ENCODE results near the gene ITGB8. TPM values are rescaled to one million over a fixed set of nuclear protein-coding genes. Genes with fewer than 3 reads are reported as not detected.
A peak's percentile ranks its signal among the peaks of the same experiment; 100 is the strongest.

The ITGB8 gene
- polyA plus RNA-seq, 3 donors, result 33.1 to 67.9 (median 39.6) TPM

DNA sequence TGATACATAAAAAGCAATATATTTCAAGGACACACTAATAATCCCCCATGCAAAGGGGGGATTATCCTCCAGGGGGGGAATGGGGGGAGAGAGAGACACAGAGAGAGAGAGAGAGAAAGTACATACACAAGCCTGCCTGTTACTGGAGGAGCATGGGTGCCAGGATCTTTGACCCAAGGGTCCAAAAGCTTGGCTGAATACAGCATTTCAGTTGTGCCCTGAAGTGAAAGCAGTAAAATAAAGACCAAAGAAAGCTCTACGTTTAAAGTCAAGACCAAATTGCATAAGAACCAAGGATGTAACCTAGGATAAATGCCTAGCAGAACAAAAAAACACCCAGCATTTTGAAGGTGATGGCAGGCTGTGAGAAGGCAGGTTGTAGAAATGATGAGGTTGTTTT, 27.8 kb upstream of the ITGB8 start:
- no peak for DNase-seq (ENCODE audit: extremely low read depth in 1 of 11, low read depth in 9 of 11, low spot score in 4 of 11)

DNA sequence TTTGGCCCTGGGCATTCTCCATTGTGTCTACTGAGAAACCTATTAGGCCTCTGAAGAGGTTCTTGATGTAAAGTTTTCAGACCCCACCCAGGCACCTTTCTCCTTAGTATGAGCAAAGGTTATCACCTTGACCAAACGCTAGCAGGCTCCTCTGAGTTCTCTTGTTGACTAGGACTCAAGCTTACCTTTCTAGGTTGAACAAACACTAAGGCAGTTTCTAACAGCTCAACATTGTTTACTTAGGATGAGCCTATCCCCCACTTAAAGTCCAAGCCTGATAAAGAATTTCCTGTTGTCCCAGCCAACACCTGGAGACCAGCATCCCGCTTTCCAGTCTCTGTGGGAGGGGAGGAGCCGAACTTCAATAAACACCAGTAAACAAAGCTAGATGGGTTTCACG, 26.3 kb upstream of the ITGB8 start:
- no peak for DNase-seq (ENCODE audit: extremely low read depth in 1 of 11, low read depth in 9 of 11, low spot score in 4 of 11)

GRCh38 chr7:20305726-20306125, 25.0 kb upstream of the ITGB8 start:
- DNase-seq (ENCODE audit: extremely low read depth in 1 of 11, low read depth in 9 of 11, low spot score in 4 of 11), result no peak

- DNase-seq (ENCODE audit: extremely low read depth in 1 of 11, low read depth in 9 of 11, low spot score in 4 of 11), result no peak
Measured at GRCh38 chr7:20306180-20306946, 24.3 kb upstream of the ITGB8 start.

DNA sequence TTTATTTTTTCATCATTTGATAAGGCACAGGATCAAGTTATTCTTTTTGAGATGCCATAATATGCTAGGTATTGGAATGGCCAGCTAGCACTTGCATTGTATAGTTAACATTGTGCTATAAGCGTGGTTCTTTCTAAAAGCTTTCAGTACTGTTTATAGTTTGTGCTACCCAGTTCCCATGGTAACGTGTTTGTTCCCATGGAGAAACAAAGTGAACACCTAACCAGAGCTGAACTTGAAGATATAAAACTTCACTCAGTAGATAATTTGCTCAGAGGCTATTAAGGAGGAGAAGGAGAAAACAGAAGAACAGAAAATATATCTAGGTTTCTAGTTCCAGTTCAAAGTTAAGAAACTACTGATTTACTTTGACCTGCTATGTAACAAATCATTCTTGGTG, 23.6 kb upstream of the ITGB8 start:
- DNase-seq (ENCODE audit: extremely low read depth in 1 of 11, low read depth in 9 of 11, low spot score in 4 of 11), result peak in 8 of 11 donors; percentile 34 to 75 (median 51)

- DNase-seq (ENCODE audit: extremely low read depth in 1 of 11, low read depth in 9 of 11, low spot score in 4 of 11), result no peak
Measured at GRCh38 chr7:20307901-20308300, 22.8 kb upstream of the ITGB8 start.

DNA sequence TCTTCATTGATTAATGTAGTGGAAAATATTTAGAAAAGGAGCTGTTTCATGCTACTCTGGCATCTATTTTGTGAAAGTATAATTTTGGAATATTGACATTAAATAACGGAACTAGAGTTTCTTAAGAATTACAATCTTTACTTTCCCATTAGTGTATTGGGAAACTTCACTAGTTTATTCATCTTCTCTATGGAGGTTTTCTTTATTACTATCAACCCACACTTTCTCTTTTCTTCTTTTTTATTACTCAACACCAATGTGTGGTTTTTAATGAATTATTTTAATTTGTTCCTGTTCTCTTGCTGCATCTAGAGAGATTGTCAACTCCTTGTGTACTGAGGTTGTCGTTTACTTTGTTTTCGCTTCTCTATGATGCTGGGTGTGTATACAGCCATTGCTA, 20.4 kb upstream of the ITGB8 start:
- DNase-seq (ENCODE audit: extremely low read depth in 1 of 11, low read depth in 9 of 11, low spot score in 4 of 11), result no peak

GRCh38 chr7:20310963-20311742, 19.5 kb upstream of the ITGB8 start:
- peak in 1 of 11 donors; percentile 27 for DNase-seq (ENCODE audit: extremely low read depth in 1 of 11, low read depth in 9 of 11, low spot score in 4 of 11)

GRCh38 chr7:20311743-20312042, 19.0 kb upstream of the ITGB8 start:
- DNase-seq (ENCODE audit: extremely low read depth in 1 of 11, low read depth in 9 of 11, low spot score in 4 of 11), result no peak

GRCh38 chr7:20312562-20312961, 18.1 kb upstream of the ITGB8 start:
- DNase-seq (ENCODE audit: extremely low read depth in 1 of 11, low read depth in 9 of 11, low spot score in 4 of 11), result no peak

- DNase-seq (ENCODE audit: extremely low read depth in 1 of 11, low read depth in 9 of 11, low spot score in 4 of 11), result no peak
Measured at GRCh38 chr7:20313626-20314025, 17.1 kb upstream of the ITGB8 start.

GRCh38 chr7:20314198-20314597, 16.5 kb upstream of the ITGB8 start:
- DNase-seq (ENCODE audit: extremely low read depth in 1 of 11, low read depth in 9 of 11, low spot score in 4 of 11), result no peak

DNA sequence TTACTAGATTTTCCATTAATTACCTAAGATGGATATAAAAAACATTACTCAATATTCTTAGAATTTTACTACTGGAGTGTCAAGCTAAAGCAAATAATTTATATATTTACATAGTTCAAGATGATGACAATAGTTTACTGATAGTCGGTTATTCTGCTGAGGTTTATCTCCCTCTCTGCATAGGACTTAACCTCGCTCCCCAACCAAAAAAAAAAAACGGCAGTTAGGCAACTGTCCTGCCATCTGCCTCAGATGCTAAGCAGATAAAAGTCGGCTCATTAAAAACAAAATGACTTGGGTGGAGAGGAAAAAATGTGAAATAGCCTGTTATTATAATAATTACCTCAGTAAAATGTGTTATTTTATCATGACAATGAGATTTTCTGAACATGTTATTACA, 14.0 kb upstream of the ITGB8 start:
- no peak for DNase-seq (ENCODE audit: extremely low read depth in 1 of 11, low read depth in 9 of 11, low spot score in 4 of 11)

DNA sequence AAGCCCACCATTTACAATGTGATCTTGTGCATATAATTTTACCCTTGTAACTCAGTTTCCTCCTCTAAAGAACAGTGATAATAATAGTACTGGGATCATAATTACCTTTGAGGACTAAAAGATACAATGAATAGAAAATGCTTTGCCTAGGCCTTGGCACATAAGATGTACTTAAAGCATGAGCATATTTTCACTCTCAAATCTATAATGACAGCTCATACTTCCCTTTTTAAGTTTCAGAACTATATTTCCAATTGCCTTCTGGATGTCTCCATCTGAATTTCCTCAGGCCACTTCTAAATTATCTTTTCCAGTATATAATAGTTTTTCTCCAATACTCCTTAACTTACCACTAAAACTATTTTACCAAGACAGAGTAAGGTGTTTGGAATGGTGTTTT, 13.3 kb upstream of the ITGB8 start:
- no peak for DNase-seq (ENCODE audit: extremely low read depth in 1 of 11, low read depth in 9 of 11, low spot score in 4 of 11)

DNA sequence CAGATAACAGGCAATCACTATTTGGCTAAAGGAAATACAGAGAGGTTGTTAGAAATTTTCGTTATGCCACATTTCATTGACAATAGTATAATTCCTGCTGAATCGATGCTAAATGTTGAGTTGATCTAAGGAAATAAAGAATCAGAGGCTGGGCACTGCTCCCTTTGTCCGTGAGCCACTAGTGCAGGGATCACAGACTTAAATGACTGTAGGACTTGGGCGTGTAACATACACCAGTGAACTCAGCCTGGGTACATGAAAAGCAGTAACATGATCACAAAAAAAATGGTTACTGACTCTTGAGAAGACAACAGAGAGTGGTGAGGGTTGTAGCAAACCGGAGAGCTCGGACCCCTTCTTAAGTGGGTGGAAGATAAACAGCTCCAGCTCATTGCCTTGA, 11.8 kb upstream of the ITGB8 start:
- DNase-seq (ENCODE audit: extremely low read depth in 1 of 11, low read depth in 9 of 11, low spot score in 4 of 11), result no peak

GRCh38 chr7:20320322-20320721, 10.4 kb upstream of the ITGB8 start:
- DNase-seq (ENCODE audit: extremely low read depth in 1 of 11, low read depth in 9 of 11, low spot score in 4 of 11), result no peak

- DNase-seq (ENCODE audit: extremely low read depth in 1 of 11, low read depth in 9 of 11, low spot score in 4 of 11), result no peak
Measured at GRCh38 chr7:20320786-20321185, 9.9 kb upstream of the ITGB8 start.

DNA sequence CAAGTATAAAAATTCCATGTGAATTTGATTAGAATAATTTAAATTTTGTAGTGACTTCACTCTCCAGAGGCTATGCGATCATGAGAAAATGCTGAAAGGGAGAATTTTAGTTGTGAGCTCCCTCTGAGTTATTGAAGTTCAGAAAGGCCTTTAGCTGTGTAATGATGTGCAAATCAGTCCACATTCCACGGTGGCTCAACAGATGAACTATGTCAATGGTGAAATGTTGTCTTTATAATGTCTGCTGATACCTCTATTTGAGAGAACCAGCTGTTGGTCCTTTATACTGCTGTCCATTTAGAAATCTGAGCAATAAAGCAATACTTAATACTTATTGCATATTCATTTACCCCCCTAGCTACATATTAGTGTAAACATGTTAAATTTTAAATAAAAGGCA, 7.1 kb upstream of the ITGB8 start:
- peak in 2 of 11 donors; percentile 17 to 53 for DNase-seq (ENCODE audit: extremely low read depth in 1 of 11, low read depth in 9 of 11, low spot score in 4 of 11)

GRCh38 chr7:20326342-20326741, 4.4 kb upstream of the ITGB8 start:
- DNase-seq (ENCODE audit: extremely low read depth in 1 of 11, low read depth in 9 of 11, low spot score in 4 of 11), result no peak

DNA sequence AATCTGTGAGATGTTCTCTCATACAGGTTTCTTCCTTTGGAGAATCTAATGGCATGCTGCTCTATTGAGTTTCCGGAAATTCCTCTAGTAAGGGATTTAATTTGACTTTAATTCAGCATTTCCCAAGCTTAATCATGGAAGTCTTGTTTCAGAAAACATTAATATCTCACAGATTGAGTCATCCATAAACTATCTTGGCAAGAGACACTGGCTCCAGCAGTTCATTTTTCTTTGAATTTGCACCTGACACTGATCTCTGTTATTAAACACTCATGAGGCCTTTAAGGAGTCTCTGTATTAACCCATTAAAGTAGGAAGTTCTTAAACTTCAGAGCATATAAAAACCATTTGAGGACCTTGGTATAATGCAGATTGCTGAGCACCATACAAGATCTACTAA, 3.6 kb upstream of the ITGB8 start:
- DNase-seq (ENCODE audit: extremely low read depth in 1 of 11, low read depth in 9 of 11, low spot score in 4 of 11), result no peak

GRCh38 chr7:20328027-20328426, 2.7 kb upstream of the ITGB8 start:
- DNase-seq (ENCODE audit: extremely low read depth in 1 of 11, low read depth in 9 of 11, low spot score in 4 of 11), result no peak
